Mesothelial cell of epicardium (in vitro differentiated cells): ENCODE measurements around the gene RIN3. TPM values are rescaled to one million over a fixed set of nuclear protein-coding genes. Genes with fewer than 3 reads are reported as not detected.
A peak's percentile ranks its signal among the peaks of the same experiment; 100 is the strongest.

Experiments used
- DNase-seq, 2 experiments: peaks; one replicate each; pipeline ENCODE4 v3.0.0; 2021; ENCODE audit warnings: low spot score in 2 of 2; ENCODE audit not compliant: unreplicated experiment in 2 of 2
- H3K27ac Mint-ChIP-seq: 2 replicates; pipeline ENCODE4 v1.8.0; 2021; ENCODE audit warnings: mixed read lengths
- H3K27me3 Mint-ChIP-seq: 2 replicates; pipeline ENCODE4 v1.8.0; 2021; ENCODE audit warnings: low read depth, mixed read lengths
- H3K36me3 Mint-ChIP-seq: 2 replicates; pipeline ENCODE4 v1.8.0; 2021; ENCODE audit warnings: mixed read lengths
- H3K4me1 Mint-ChIP-seq: 2 replicates; pipeline ENCODE4 v1.8.0; 2021; ENCODE audit warnings: mixed read lengths
- H3K4me3 Mint-ChIP-seq: 2 replicates; pipeline ENCODE4 v1.8.0; 2021; ENCODE audit warnings: mild to moderate bottlenecking, moderate library complexity, mixed read lengths
- H3K9me3 Mint-ChIP-seq: 2 replicates; pipeline ENCODE4 v1.8.0; 2021; ENCODE audit warnings: mixed read lengths
- CTCF ChIP-seq: fragments of 200-600 bp; sonication (generic); IDR thresholded peaks from one replicate; pipeline ENCODE4 v1.5.0; 2021; ENCODE audit warnings: antibody characterized with exemption; ENCODE audit not compliant: unreplicated experiment
- total RNA-seq: library from RNA; stranded (reverse); gene quantifications from 3 replicates; pipeline ENCODE4 v1.2.1, GENCODE V29; 2021

RIN3 gene
- total RNA-seq, 1 donor from 2014 or later: 19.9 TPM

GRCh38 chr14:92735344-92735743 is 221.8 kb downstream of the RIN3 start:
- no peak overlapping the region for H3K27ac Mint-ChIP-seq
- DNase-seq: no peak
- H3K36me3 Mint-ChIP-seq: peaks cover 26% of the 10 kb centered on the region
- H3K4me1 Mint-ChIP-seq: peaks cover 5% of the 10 kb centered on the region
- no peaks in the 10 kb centered on the region for H3K27me3 Mint-ChIP-seq
- H3K4me3 Mint-ChIP-seq: no peak overlapping the region
- TF ChIP-seq CTCF: no peak
- H3K9me3 Mint-ChIP-seq: peaks cover 15% of the 10 kb centered on the region

GRCh38 chr14:92737206-92737605 is 223.6 kb downstream of the RIN3 start:
- Mint-ChIP-seq H3K36me3 (peaks cover 14% of the 10 kb centered on the region), H3K27ac (peak overlapping the region; percentile 45), H3K4me3 (no peak overlapping the region), H3K9me3 (peaks cover 4% of the 10 kb centered on the region), H3K27me3 (no peaks in the 10 kb centered on the region), H3K4me1 (peaks cover 5% of the 10 kb centered on the region)
- no peak for TF ChIP-seq CTCF
- no peak for DNase-seq

- H3K27me3 Mint-ChIP-seq: no peaks in the 10 kb centered on the region
- peaks cover 9% of the 10 kb centered on the region for H3K36me3 Mint-ChIP-seq
- peaks cover 5% of the 10 kb centered on the region for H3K4me1 Mint-ChIP-seq
- no peak for TF ChIP-seq CTCF
- H3K4me3 Mint-ChIP-seq: no peak overlapping the region
- no peak for DNase-seq
- peaks cover under 1% of the 10 kb centered on the region for H3K9me3 Mint-ChIP-seq
- no peak overlapping the region for H3K27ac Mint-ChIP-seq
Measured at GRCh38 chr14:92737619-92738188, 224.1 kb downstream of the RIN3 start.

Other genes starting within 250 kb of the RIN3 start
- gene SLC24A4, start 190.6 kb upstream of the RIN3 start, total RNA-seq: 0.04 TPM in 1 of 3 replicates, not detected in the others
- 52.2 to 54.2 TPM (median 52.5 TPM) in 3 replicates for gene LGMN, start 234.8 kb downstream of the RIN3 start, total RNA-seq